Medulla oblongata (tissue), 1 donor: ENCODE data around the gene CMAS.
"Not testable (repeated sequence)": the region's sequence is repeated elsewhere in the genome, so short reads cannot be mapped to it uniquely, and the experiment has no call there.

Experiments used
- DNase-seq: peaks from one replicate; pipeline ENCODE4 v3.0.0-alpha.2; 2015; ENCODE audit errors: extremely low spot score

Gene CMAS

GRCh38 chr12:22046090-22046967, at the start of gene CMAS:
CMAS (plus strand) TSS chr12:22046218; CDS start chr12:22046304, 86 bp downstream.
- peak; percentile 77 for DNase-seq

DNA sequence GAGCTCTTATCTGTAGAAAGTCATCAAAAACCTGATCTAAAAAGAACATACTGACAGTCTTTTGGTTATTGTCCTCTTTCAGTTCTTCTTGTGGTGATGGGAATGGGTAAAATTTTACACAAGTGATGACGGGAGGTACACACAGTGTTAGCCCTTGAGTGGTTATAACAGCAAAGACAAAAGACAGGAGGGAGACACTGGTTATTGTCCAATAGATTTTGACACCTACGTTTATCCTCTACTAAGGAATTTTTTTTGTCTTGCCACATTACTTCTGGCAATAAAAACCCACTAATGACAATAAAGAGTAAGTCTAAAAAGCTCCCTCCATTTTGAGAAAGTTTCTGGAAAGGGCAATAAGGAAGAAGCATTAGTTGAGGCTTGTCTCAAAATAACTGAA, 47.7 kb upstream of the CMAS start:
- DNase-seq, result no peak

- DNase-seq, result no peak
These were observed 47.2 kb upstream of the CMAS start for GRCh38 chr12:21998782-21999181.

DNA sequence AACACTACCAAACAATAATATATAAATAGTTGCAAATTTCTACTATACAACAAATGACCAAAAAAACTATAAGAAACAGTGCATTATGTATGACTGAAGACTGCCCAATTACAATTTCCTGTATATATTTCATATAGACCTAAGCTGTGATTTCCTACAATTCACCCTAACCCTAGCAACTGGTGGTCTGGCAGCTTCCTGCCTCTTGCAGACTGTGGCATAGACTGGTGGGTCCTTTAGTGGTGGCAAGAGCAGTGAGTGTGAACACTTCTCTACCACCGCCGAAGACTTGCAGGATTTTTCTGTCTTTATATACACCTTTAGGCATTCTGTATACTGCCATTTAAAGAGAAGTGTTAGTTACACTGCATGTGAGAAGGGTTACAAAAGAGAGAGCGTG, 43.6 kb upstream of the CMAS start:
- DNase-seq, result no peak

GRCh38 chr12:22007794-22008193, 38.2 kb upstream of the CMAS start:
- not testable (repeated sequence) for DNase-seq

DNA sequence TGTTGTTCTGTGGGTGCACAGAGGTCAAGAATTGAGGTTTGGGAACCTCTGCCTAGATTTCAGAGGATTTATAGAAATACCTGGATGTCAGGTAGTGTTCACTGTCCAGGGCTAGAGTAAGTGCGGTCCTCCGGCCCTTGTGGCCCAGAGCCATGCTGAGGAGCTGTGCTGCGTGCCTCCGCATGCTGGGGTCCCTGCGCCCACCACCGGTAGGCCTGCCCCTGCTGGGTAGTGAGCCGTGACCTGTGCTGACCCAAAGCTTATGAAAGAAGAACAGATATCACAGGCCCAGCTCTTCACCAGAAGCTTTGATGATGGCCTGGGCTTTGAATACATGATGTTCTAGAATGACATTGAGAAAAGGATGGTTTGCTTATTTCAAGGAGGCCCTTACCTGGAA, 37.8 kb upstream of the CMAS start:
- DNase-seq, result no peak

GRCh38 chr12:22014041-22014782, 31.8 kb upstream of the CMAS start:
- DNase-seq, result no peak

DNA sequence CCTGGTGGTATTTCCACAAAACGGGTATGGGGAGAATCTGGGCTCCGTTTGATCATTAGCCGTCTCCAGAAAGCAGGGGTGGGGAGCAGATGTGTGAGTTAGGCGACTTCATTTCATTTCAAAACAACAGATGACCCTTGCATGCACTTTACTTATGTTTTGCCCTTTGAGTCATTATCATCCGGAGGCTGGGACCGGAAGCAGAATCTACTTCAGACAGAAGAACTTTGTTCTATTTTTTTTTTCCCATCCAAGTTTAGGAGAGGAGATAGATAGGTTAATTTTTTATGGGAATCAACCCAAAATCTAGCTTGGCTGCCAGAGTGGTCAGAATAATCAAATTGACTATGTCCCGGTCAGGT, 31.3 kb upstream of the CMAS start:
- DNase-seq, result no peak

- no peak for DNase-seq
These were observed 29.0 kb upstream of the CMAS start for GRCh38 chr12:22016982-22017381.

- no peak for DNase-seq
These were observed 27.2 kb upstream of the CMAS start for GRCh38 chr12:22018860-22019259.

DNA sequence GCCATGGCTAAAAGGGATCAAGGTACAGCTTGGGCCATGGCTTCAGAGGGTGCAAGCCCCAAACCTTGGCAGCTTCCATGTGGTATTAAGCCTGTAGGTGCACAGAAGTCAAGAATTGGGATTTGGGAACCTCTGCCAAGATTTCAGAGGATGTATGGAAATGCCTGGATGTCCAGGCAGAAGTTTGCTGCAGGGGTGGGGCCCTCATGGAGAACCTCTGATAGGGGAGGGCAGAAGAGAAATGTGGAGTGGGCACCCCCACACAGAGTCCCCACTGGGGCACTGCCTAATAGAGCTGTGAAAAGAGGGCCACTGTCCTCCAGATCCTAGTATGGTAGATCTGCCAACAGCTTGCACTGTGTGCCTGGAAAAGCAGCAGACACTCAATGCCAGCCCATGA, 22.5 kb upstream of the CMAS start:
- not testable (repeated sequence) for DNase-seq

DNA sequence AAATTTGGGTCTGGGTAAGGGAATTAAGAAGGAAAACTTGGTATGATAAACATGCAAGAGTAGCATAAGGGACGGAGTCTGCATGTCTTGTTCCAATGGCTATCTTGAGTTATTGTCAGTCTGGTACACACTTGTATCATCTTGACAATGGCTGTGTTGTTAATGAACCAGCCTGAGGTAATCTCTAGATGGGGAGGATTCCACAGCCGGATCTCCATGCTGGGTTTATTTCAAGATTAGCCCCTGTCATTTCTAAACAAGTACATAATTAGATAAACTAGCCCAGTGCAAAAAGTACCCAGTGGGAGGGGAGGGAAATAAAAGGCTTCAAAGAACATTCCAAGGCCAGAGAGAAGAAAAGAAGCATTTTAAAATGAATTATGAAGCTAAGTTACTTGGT, 16.5 kb upstream of the CMAS start:
- no peak for DNase-seq

- DNase-seq, result no peak
These were observed 16.0 kb upstream of the CMAS start for GRCh38 chr12:22029991-22030390.

- no peak for DNase-seq
These were observed 13.3 kb upstream of the CMAS start for GRCh38 chr12:22032732-22033131.

GRCh38 chr12:22034709-22035506, 11.1 kb upstream of the CMAS start:
- peak; percentile 17 for DNase-seq

DNA sequence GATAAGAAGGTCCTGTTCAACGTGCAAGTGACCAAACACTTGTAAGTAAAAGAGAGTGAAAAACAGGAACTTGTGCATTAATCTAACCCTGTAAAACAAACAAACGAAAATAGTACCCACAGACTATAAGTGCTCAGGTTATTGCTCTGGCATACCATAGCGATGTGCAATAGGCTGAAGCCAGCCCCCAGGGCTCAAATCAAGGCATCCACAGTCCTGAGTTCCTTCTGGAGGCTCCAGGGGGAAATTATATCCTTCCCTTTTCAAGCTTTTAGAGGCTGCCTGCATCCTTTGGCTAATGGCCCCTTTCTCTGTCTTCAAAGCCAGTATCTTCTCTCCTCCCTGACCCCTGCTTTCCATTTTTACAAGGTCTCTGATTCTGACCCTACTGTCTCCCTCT, 8.1 kb upstream of the CMAS start:
- no peak for DNase-seq

DNA sequence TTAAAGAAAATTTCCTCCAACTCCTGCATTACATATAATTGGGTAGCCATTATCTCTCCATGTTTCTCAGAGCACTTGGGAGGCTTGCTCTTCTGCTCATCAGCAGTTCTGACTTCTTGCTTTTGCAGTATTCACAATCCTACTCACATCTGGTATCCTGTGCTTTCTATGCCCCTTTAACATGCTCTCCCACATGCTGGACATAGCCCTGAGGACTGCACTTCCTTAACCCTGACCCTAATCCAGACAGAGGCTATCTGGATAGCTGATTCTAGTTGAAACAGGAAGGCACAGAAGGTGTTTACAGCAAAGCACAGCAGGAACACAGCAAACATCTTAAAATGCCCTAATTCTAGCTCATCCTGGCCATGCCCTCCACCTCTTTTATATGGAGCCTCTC, 7.3 kb upstream of the CMAS start:
- DNase-seq, result no peak

GRCh38 chr12:22039361-22039760, 6.7 kb upstream of the CMAS start:
- no peak for DNase-seq

GRCh38 chr12:22042976-22043669, 2.9 kb upstream of the CMAS start:
- DNase-seq, result no peak

DNA sequence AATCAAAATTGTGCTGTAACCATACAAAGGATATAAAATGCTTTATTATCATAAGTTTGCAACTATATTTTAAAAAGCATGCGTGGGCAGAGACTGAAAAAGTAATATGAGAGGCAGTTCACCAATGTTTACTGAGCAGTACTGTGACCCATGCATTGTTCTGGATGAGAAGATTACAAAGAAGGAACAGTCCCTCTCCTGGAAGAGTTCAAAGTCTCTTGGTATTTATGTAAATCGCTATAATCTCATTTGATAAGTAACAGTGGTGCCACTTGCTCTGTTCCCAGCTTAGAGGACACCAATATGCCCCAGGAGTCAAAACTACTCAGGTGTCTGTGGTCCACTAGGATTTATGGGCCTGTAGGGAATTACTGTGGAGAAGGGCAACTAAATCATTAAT, 2.1 kb upstream of the CMAS start:
- DNase-seq, result no peak

DNA sequence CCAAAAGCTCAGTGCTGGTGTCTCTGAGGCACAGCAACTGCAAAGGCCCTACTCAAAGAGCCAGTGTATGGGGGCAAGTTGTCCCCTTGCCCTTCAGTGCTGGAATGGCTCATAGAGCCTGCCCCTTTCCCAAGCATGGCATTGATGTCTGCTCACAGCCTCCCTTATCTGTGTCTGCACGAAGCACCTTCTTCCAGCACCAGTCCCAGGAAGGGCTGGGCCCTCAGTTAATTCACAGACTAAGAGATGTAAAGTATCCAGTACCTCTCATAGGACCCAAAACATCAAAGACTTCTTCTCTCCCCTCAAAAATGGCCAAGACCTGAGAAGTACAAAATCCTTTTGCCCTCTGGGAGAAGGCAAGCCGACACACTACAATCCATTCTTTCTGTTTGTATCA, 1.6 kb upstream of the CMAS start:
- DNase-seq, result no peak

DNA sequence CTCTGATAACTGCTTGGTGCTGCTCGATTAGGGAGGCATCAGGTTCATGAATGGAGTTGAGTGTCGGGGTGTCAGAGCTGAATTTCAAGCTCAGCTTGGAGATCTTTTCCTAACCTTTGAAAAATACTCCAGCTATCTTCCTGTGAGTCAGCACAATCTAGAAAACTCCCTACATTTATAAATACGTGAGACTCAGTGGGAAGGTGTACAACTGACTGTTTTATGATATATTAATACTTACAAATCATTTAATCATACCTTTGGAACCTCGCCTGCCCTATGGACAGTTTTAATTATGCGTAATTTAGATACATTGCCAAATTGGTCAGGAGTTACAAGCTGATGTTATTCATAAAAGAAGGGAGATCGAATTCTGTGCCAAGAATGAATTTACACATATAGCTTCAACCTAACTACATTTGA, 961 bp downstream of the CMAS start:
- no peak for DNase-seq
